ENCODE results near the gene ISY1. TPM values are rescaled to one million over a fixed set of nuclear protein-coding genes. Genes with fewer than 3 reads are reported as not detected.
A peak's percentile ranks its signal among the peaks of the same experiment; 100 is the strongest.
"Not testable (repeated sequence)": the region's sequence is repeated elsewhere in the genome, so short reads cannot be mapped to it uniquely, and the experiment has no call there.

The ISY1 gene
- total RNA-seq, 4 donors from 2014 or later = 1.6 to 14.2 (median 7.2) TPM

- no peak for TF ChIP-seq POLR2AphosphoS5 (IDR thresholded peaks at IDR 0.05)
- no peak for TF ChIP-seq EP300 (IDR thresholded peaks at IDR 0.05; ENCODE audit: low read depth)
- no peak for TF ChIP-seq POLR2A (IDR thresholded peaks at IDR 0.05)
- TF ChIP-seq CTCF (IDR thresholded peaks at IDR 0.05) = no peak
- in situ Hi-C loops (cut with MboI; ENCODE audit: low pct_ligation_motif_present in 1 of 4, low pct_unique_long_range_greater_than_20kb in 1 of 4, low sequenced_read_pairs in 3 of 4) = no loop called here
- Histone ChIP-seq H3K9me3 (no peaks in the 10 kb centered on the region), H3K27ac (no peak overlapping the region), H3K4me3 (no peak overlapping the region), H3K27me3 (no peaks in the 10 kb centered on the region), H3K4me1 (peaks cover 0 to 27% (median 4%) of the 10 kb centered on the region in 4 donors), H3K36me3 (no peaks in the 10 kb centered on the region)
- 85 to 86% methylated on average over 8 of the region's 8 CpGs for WGBS, 2 donors (ENCODE audit: low coverage in 1 of 2)
- intact Hi-C loops (cut with DNase I; ENCODE audit: low total_unique reads) = no loop called here
- DNase-seq = no peak
These were observed 38.5 kb upstream of the ISY1 start for GRCh38 chr3:129199366-129199765.

DNA sequence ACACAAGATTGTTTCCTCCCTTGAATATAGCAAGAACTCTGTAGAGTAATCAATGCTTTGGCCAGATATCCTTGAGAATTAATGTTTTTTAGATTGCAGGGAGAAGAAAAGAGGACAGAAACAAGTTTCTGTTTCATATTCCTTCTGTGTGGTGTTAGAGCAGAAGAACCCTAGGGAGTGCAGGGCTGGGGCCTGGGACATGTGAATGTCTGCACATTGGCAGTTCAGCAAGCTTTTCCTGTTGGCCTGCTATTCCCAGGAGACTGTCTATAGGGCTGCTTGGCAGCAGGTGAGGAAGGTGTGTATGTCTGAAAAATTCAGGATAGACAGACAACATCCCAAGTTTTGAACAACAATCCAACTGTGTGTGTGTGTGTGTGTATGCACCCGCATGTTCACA lies 36.5 kb upstream of the ISY1 start:
- Histone ChIP-seq H3K27me3 (no peaks in the 10 kb centered on the region), H3K4me1 (peaks cover 0 to 27% (median 4%) of the 10 kb centered on the region in 4 donors), H3K9me3 (no peaks in the 10 kb centered on the region), H3K27ac (peak overlapping the region; percentile 65 to 85 (median 82)), H3K4me3 (no peak overlapping the region), H3K36me3 (no peaks in the 10 kb centered on the region)
- 80 to 88% methylated on average over 1 of the region's 1 CpG for WGBS, 2 donors (ENCODE audit: low coverage in 1 of 2)
- no peak for DNase-seq
- intact Hi-C loops (cut with DNase I; ENCODE audit: low total_unique reads) (no loop called here), in situ Hi-C loops (cut with MboI; ENCODE audit: low pct_ligation_motif_present in 1 of 4, low pct_unique_long_range_greater_than_20kb in 1 of 4, low sequenced_read_pairs in 3 of 4) (no loop called here)
- TF ChIP-seq EP300 (IDR thresholded peaks at IDR 0.05; ENCODE audit: low read depth) (no peak), POLR2A (IDR thresholded peaks at IDR 0.05) (no peak), CTCF (IDR thresholded peaks at IDR 0.05) (no peak), POLR2AphosphoS5 (IDR thresholded peaks at IDR 0.05) (no peak)

DNA sequence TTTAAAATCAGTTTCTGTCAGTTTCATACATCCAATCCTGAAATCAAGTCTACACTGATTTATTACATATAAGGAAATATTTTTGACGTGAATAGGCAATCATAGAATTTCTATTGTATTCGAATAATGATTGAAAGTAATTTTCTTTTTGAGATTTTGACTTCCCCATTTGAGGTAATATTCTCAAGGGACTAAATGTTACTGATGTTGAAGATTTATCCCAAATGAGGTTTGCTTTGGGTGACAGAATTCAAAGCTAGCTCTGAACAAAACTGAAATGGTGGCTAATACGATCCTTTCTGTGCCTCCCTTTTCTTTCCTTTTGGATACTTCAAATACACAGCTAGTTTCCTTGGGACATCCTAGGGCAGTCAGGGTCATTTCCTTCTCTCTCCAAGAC lies 35.7 kb upstream of the ISY1 start:
- Histone ChIP-seq H3K36me3 (no peaks in the 10 kb centered on the region), H3K4me3 (no peak overlapping the region), H3K27ac (peak overlapping the region; percentile 65 to 85 (median 82)), H3K9me3 (no peaks in the 10 kb centered on the region), H3K4me1 (peaks cover 0 to 27% (median 4%) of the 10 kb centered on the region in 4 donors), H3K27me3 (no peaks in the 10 kb centered on the region)
- DNase-seq = no peak
- no peak for TF ChIP-seq POLR2AphosphoS5 (IDR thresholded peaks at IDR 0.05)
- TF ChIP-seq POLR2A (IDR thresholded peaks at IDR 0.05) = no peak
- TF ChIP-seq EP300 (IDR thresholded peaks at IDR 0.05; ENCODE audit: low read depth) = no peak
- no peak for TF ChIP-seq CTCF (IDR thresholded peaks at IDR 0.05)
- intact Hi-C loops (cut with DNase I; ENCODE audit: low total_unique reads) (no loop called here), in situ Hi-C loops (cut with MboI; ENCODE audit: low pct_ligation_motif_present in 1 of 4, low pct_unique_long_range_greater_than_20kb in 1 of 4, low sequenced_read_pairs in 3 of 4) (no loop called here)
- WGBS, 2 donors (ENCODE audit: low coverage in 1 of 2) = 83 to 92% methylated on average over 3 of the region's 3 CpGs

GRCh38 chr3:129195731-129196256 lies 34.9 kb upstream of the ISY1 start:
- in situ Hi-C loops (cut with MboI; ENCODE audit: low pct_ligation_motif_present in 1 of 4, low pct_unique_long_range_greater_than_20kb in 1 of 4, low sequenced_read_pairs in 3 of 4) = no loop called here
- 20 to 48% methylated on average over 3 to 6 of the region's 6 CpGs for WGBS, 2 donors (ENCODE audit: low coverage in 1 of 2)

DNA sequence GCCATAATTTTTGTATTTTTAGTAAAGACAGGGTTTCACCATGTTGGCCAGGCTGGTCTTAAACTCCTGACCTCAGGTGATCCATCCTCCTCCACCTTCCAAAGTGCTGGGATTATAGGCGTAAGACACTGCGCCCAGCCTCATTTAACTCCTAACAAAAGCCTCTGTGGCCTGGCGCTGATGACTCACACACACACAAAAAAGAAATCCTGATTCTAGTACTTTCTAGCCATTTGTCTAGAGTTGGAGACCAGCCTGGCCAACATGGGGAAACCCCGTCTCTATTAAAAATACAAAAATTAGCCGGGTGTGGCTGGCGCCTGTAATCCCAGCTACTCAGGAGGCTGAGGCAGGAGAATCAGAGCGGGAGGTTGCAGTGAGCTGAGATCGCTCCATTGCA lies 28.9 kb upstream of the ISY1 start:
- in situ Hi-C loops (cut with MboI; ENCODE audit: low pct_ligation_motif_present in 1 of 4, low pct_unique_long_range_greater_than_20kb in 1 of 4, low sequenced_read_pairs in 3 of 4); H3K36me3 ChIP-seq; H3K4me3 ChIP-seq; H3K9me3 ChIP-seq; DNase-seq; H3K27me3 ChIP-seq; H3K27ac ChIP-seq; intact Hi-C loops (cut with DNase I; ENCODE audit: low total_unique reads): not testable (repeated sequence)
- H3K4me1 ChIP-seq = peaks cover 8 to 21% (median 9%) of the 10 kb centered on the region in 4 donors
- WGBS, 2 donors (ENCODE audit: low coverage in 1 of 2) = 87 to 100% methylated on average over 1 to 8 of the region's 8 CpGs

More at GRCh38 chr3:129195731-129196256, 34.9 kb upstream of the ISY1 start:
- Histone ChIP-seq H3K36me3 (no peaks in the 10 kb centered on the region), H3K4me3 (no peak overlapping the region), H3K27me3 (no peaks in the 10 kb centered on the region), H3K4me1 (peaks cover 0 to 27% (median 4%) of the 10 kb centered on the region in 4 donors), H3K27ac (peak overlapping the region; percentile 65 to 85 (median 82)), H3K9me3 (no peaks in the 10 kb centered on the region)
- TF ChIP-seq POLR2A (IDR thresholded peaks at IDR 0.05) (no peak), POLR2AphosphoS5 (IDR thresholded peaks at IDR 0.05) (peak in 2 of 3 donors; percentile 38 to 56)
- peak; percentile 35 for DNase-seq
- intact Hi-C loops (cut with DNase I; ENCODE audit: low total_unique reads) = no loop called here
